ENCODE measurements around the gene TBX4.
"Not testable (repeated sequence)": the region's sequence is repeated elsewhere in the genome, so short reads cannot be mapped to it uniquely, and the experiment has no call there.

The TBX4 gene

DNA sequence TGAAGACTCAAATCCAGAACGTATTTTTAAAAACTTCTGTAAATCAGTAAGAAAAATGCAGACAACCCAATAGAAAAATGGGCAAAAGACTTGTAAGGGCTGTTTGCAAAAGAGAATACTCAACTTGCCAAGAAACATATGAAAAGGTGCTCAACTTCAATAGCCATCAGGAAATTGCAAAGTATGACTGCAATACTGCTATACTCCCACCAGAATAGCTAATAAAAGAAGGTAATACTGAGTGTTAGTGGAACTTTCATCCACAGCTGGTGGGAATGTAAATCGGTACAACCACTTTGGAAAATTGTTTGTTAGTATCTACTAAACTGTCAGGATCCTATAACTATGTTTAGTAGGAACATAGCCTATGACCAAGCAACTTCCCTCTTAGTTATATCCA, 48.1 kb downstream of the TBX4 start:
- TF ChIP-seq POLR2AphosphoS5 (IDR thresholded peaks at IDR 0.05; ENCODE audit: low read depth, low read length): no peak
- no peak for TF ChIP-seq TAF1 (IDR thresholded peaks at IDR 0.05; ENCODE audit: borderline replicate concordance, low read depth, low read length)
- TF ChIP-seq POLR2A (IDR thresholded peaks at IDR 0.05; ENCODE audit: low read depth, low read length): no peak
- no peak for DNase-seq (ENCODE audit: insufficient read length)
- no peak for FAIRE-seq

DNA sequence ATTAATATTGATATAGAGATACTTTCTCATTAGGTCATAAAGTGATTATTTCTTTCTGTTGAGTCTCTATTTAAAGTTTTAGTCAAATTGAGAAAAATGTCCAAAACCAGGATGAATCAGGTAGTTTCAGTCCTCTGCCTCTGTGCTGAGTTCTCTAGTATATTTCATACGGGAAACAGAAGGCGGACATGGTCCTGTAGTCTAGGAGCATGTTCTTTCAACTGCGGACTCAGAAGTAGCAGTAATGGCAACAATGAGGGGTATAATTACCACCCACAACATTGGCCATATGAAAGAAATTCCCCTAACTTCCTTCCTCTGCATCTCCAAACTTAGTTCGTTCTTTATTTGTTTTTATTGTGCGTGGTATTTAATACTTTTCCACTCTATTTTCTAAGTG, 50.1 kb downstream of the TBX4 start:
- FAIRE-seq: peak; percentile 42
- TF ChIP-seq TAF1 (IDR thresholded peaks at IDR 0.05; ENCODE audit: borderline replicate concordance, low read depth, low read length) (no peak), POLR2A (IDR thresholded peaks at IDR 0.05; ENCODE audit: low read depth, low read length) (no peak), POLR2AphosphoS5 (IDR thresholded peaks at IDR 0.05; ENCODE audit: low read depth, low read length) (no peak)
- DNase-seq (ENCODE audit: insufficient read length): no peak

DNA sequence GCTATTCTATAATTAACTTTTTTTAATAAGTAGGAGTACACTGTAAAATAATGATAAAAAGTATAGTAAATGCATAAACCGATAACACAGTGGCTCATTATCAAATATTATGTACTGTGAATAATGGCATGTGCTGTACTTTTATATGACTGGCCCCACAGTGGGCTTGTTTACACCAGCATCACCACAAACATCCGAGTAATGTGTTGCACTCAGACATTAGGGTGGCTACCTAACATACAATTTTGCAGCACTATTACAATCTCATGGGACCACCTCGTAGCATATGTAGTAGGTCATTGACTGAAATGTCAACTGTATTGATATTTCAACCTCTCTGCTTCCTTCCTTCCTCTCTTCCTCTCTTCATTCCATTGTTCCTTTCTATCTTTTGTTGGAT, 51.7 kb downstream of the TBX4 start:
- FAIRE-seq (no peak), DNase-seq (ENCODE audit: insufficient read length) (no peak)
- no peak for TF ChIP-seq POLR2A (IDR thresholded peaks at IDR 0.05; ENCODE audit: low read depth, low read length)
- TF ChIP-seq TAF1 (IDR thresholded peaks at IDR 0.05; ENCODE audit: borderline replicate concordance, low read depth, low read length): no peak
- no peak for TF ChIP-seq POLR2AphosphoS5 (IDR thresholded peaks at IDR 0.05; ENCODE audit: low read depth, low read length)

DNA sequence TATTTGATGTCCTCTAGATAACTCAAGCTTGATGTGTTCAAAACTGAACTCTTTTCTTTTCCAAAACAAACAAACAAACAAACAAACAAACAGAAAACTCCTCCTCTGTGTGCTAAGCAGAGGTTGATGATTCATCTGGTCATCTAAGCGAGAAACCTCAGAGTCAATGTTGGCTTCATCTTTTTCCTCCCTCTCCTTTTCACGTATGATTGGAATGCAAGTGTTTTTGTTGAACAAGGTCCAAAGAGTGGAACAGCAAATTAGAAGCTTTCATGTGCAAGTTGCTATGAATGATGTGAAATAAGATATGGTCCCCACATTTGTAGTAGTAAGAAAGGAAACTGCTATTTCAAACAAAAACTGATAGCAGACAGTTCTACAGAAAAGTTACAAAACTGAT, 52.5 kb downstream of the TBX4 start:
- DNase-seq (ENCODE audit: insufficient read length) (no peak), FAIRE-seq (no peak)
- TF ChIP-seq POLR2A (IDR thresholded peaks at IDR 0.05; ENCODE audit: low read depth, low read length) (no peak), POLR2AphosphoS5 (IDR thresholded peaks at IDR 0.05; ENCODE audit: low read depth, low read length) (no peak), TAF1 (IDR thresholded peaks at IDR 0.05; ENCODE audit: borderline replicate concordance, low read depth, low read length) (no peak)

DNA sequence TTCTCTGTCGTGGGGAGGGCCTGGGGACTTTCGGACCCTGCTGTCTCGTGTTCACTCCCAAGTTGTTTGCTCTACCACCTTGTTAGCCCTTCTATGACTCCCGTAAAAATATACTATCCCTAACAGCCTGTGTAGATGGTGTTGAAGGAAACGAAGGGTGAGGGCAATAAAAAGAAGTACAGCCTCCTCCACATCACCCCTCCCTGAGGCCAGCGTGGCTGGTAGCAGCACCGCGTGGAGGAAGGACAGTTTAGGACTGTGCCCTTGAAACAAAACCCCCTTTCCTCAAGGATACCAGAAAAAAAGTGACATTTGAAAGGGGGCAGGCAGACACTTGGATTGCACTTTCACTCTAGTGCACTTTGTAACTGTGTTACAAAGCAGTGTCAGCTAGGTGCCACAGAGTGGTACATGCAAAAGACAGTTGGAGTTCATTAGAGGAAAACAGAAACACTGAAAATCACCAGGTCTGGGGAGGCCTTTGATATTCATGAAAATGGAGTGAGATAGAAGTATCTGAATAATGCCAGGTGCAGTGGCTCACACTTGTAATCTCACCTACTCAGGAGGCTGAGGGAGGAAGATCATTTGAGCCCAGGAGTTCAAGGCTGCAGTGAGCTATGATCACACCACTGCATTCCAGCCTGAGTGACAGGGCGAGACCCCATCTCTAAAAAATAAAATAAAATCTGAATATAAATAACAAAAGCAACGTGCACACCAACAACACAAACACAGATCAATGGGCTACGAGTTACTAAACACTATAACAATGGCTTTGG, 53.8 kb downstream of the TBX4 start:
- FAIRE-seq: no peak
- TF ChIP-seq POLR2AphosphoS5 (IDR thresholded peaks at IDR 0.05; ENCODE audit: low read depth, low read length) (no peak), TAF1 (IDR thresholded peaks at IDR 0.05; ENCODE audit: borderline replicate concordance, low read depth, low read length) (no peak), POLR2A (IDR thresholded peaks at IDR 0.05; ENCODE audit: low read depth, low read length) (no peak)
- DNase-seq (ENCODE audit: insufficient read length): no peak

DNA sequence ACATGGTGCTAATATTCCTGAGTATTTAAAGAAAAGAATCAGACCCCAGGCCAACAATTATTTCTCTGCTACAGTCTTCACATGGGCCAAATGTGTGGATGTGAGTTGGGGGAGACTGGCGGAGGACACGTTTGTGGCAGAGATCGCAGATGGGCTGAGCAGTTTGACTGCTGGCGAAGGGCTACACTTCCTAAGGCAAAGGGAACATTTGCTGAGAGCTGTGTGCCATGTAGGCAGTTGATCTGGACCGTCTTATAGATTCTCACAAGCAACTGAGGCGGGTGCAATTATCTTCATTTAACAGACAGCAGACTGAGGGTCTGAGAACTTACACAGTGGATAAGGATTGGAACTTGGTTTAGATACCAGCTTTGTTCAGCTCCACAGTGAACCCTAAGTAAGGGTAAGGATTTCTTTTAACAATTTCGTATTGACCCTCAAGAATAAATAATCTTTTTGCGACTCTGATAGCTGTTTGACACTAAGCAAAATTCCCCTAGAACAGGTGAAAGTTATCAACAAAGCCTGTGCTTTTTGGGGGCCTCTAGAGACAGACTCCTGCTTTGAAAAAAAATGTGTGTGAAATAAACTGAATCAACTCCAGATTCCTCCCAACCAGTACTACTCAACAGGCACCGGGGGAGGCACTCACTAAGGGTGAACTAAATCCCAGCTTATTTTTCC, 55.3 kb downstream of the TBX4 start:
- TF ChIP-seq POLR2A (IDR thresholded peaks at IDR 0.05; ENCODE audit: low read depth, low read length) (no peak), POLR2AphosphoS5 (IDR thresholded peaks at IDR 0.05; ENCODE audit: low read depth, low read length) (no peak), TAF1 (IDR thresholded peaks at IDR 0.05; ENCODE audit: borderline replicate concordance, low read depth, low read length) (no peak)
- no peak for DNase-seq (ENCODE audit: insufficient read length)
- FAIRE-seq: no peak

DNA sequence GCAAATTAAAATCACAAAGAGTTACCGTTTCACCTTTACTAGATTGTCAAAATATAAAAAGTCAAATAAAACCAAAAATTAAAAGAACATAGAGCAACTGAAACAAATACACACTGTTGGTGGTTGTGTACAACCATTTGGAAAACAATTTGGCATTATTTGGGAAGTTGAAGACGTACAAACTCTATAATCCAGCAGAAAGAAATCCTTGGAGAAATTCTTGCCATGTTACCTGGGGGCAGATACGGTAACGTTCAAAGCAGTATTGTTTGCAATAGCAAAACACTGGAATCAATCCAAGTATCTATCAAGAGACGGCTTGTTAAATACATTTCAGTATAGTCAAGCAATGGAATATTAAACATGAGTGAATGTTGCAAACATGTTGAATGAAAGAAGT, 56.7 kb downstream of the TBX4 start:
- TF ChIP-seq POLR2A (IDR thresholded peaks at IDR 0.05; ENCODE audit: low read depth, low read length) (no peak), POLR2AphosphoS5 (IDR thresholded peaks at IDR 0.05; ENCODE audit: low read depth, low read length) (no peak), TAF1 (IDR thresholded peaks at IDR 0.05; ENCODE audit: borderline replicate concordance, low read depth, low read length) (no peak)
- DNase-seq (ENCODE audit: insufficient read length): no peak
- no peak for FAIRE-seq

DNA sequence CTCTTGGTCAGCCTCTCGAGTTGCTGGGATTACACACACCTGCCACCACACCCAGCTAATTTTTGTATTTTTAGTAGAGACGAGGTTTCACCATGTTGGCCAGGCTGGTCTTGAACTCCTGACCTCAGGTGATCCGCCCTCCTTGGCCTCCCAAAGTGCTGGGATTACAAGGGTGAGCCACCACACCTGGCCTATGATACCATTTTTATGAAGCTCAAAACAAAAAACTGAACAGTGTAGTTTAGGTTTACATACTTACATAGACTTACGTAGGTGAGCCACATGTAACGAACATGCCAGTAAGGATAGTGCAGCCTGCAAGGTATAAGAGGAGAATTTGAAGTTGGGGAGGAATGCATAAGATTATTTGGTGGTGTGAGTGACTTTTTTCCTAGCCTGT, 57.2 kb downstream of the TBX4 start:
- not testable (repeated sequence) for DNase-seq (ENCODE audit: insufficient read length); FAIRE-seq

DNA sequence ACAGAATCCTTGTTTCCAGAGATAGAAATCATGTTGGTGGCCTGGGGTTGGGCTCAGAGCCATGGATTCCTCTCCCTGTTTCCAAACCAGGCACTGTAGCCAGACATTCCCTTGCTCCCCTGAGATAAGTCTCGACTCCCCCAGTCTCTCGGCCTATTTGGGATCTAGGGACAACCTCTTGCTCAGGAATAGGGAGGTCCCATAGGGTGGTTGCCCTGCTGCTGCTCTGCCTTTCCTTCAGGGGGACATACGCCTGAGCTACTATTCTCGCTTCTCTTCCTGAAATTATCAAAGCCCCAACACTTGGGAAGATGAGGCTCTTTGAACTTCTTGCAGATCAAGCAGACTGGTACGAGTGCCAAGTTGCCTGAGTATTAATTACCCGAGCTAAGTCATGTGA, 58.0 kb downstream of the TBX4 start:
- no peak for DNase-seq (ENCODE audit: insufficient read length)
- TF ChIP-seq TAF1 (IDR thresholded peaks at IDR 0.05; ENCODE audit: borderline replicate concordance, low read depth, low read length) (no peak), POLR2AphosphoS5 (IDR thresholded peaks at IDR 0.05; ENCODE audit: low read depth, low read length) (no peak), POLR2A (IDR thresholded peaks at IDR 0.05; ENCODE audit: low read depth, low read length) (no peak)
- FAIRE-seq: no peak

DNA sequence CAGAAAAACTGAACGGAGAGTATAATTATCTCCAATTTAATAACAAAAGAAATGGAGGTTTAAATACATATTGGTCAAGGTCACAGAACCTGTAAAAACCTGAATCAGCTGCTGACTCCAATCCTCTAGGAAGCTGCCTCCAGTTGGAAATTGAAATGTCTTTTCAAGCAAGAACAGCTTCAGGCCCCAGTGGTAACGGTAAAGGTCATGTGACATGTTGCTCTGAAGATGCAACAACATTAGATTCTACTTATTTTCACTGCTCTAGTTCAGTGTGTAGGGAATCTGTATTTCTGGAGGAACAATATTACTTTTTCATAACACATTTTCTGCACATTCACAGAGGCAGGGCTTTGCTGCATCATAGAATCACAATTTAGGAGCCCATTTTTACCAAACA, 58.8 kb downstream of the TBX4 start:
- no peak for DNase-seq (ENCODE audit: insufficient read length)
- no peak for FAIRE-seq
- TF ChIP-seq POLR2AphosphoS5 (IDR thresholded peaks at IDR 0.05; ENCODE audit: low read depth, low read length) (no peak), TAF1 (IDR thresholded peaks at IDR 0.05; ENCODE audit: borderline replicate concordance, low read depth, low read length) (no peak), POLR2A (IDR thresholded peaks at IDR 0.05; ENCODE audit: low read depth, low read length) (no peak)

DNA sequence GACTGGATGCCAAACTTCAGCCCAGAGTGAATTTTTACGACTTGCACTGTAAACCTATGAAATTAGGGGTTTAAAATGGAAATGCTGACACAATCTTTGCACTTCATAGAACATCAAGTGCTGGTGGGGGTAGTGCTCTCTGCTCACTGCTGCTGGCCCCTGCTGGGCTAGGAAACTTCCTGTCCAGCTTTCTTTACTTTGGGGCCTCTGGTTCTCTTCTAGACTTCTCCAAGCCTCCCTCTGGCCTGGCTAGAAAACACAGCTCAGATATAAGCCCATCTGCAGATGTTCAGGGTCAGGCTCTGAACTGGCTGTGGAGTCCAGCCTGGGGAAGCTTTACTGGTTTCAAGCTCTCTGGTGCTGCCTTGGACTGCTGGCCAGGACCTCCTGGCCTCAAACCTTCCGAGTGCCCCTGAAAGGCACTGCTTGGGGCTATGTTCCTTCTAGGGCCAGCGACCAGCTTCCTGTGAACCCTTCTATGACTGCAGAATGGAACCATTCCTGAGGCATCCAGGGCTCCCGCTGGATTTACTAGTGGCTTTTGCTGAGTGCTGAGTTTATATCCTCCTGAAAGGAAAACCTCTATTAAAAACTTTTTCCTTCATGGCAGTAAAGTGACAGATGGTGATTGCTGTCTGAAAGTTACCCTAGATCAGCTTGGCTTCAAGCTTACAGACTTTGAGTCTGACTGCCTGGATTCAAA, 59.4 kb downstream of the TBX4 start:
- FAIRE-seq (no peak), DNase-seq (ENCODE audit: insufficient read length) (no peak)
- TF ChIP-seq POLR2A (IDR thresholded peaks at IDR 0.05; ENCODE audit: low read depth, low read length) (no peak), POLR2AphosphoS5 (IDR thresholded peaks at IDR 0.05; ENCODE audit: low read depth, low read length) (no peak), TAF1 (IDR thresholded peaks at IDR 0.05; ENCODE audit: borderline replicate concordance, low read depth, low read length) (no peak)

DNA sequence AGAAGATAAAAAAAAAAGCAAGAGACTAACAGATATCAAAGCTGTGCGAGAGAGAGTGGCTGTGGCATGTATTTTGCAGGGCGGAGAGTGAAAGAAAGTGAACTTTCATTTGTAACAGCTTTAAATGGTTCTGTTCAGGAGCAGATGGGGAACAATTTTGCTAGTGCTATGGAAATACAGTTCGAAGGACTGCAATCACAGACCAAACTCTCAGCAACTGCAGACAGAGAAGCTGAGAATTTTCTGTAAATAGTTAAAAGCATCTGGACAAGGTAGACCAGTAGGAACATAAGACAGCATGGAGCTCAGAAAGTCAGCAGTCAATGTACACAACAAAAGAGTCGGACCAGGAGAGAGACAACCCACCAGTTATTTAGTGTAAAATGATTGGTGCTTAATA, 62.3 kb downstream of the TBX4 start:
- TF ChIP-seq POLR2AphosphoS5 (IDR thresholded peaks at IDR 0.05; ENCODE audit: low read depth, low read length): no peak
- TF ChIP-seq TAF1 (IDR thresholded peaks at IDR 0.05; ENCODE audit: borderline replicate concordance, low read depth, low read length): no peak
- no peak for TF ChIP-seq POLR2A (IDR thresholded peaks at IDR 0.05; ENCODE audit: low read depth, low read length)
- no peak for FAIRE-seq
- no peak for DNase-seq (ENCODE audit: insufficient read length)
